ENCODE results near the gene NEAT1.

NEAT1 gene

GRCh38 chr11:65473278-65473860 lies 50.8 kb downstream of the NEAT1 start:
- peak overlapping the region; percentile 87 for H3K9ac ChIP-seq (ENCODE audit: low read length)
- H3K4me3 ChIP-seq (ENCODE audit: insufficient read depth in 1 of 2, low read depth in 1 of 2, low read length in 2 of 2) = no peak overlapping the region
- H3K23ac ChIP-seq (ENCODE audit: low read length in 2 of 2) = no peak overlapping the region
- no peak overlapping the region for H3K14ac ChIP-seq (ENCODE audit: low read length in 2 of 2)
- no peak overlapping the region for H3K4me2 ChIP-seq (ENCODE audit: low read length, poor library complexity, severe bottlenecking)
- H3K9me3 ChIP-seq (ENCODE audit: control insufficient read depth, low read length) = no peaks in the 10 kb centered on the region
- no peak for DNase-seq
- peak overlapping the region in 1 of 2 experiments; percentile 57 for H3K18ac ChIP-seq (ENCODE audit: low read depth in 1 of 2, low read length in 2 of 2)
- H2BK120ac ChIP-seq (ENCODE audit: low read depth, low read length) = peak overlapping the region; percentile 74
- no peak overlapping the region for H2AFZ ChIP-seq (ENCODE audit: low read depth, low read length)
- 88% methylated on average over 5 of the region's 7 CpGs for WGBS
- H2BK12ac ChIP-seq (ENCODE audit: low read length in 2 of 2) = peak overlapping the region in 1 of 2 experiments; percentile 51
- H3K27me3 ChIP-seq (ENCODE audit: control insufficient read depth in 1 of 2, insufficient read depth in 1 of 2, low read length in 2 of 2) = no peaks in the 10 kb centered on the region
- peaks cover 25% of the 10 kb centered on the region for H3K4me1 ChIP-seq (ENCODE audit: control insufficient read depth, insufficient read depth, low read depth, low read length)
- no peak overlapping the region for H3K27ac ChIP-seq (ENCODE audit: low read length, poor library complexity, severe bottlenecking)
- H4K8ac ChIP-seq (ENCODE audit: low read length) = no peak overlapping the region
- peak overlapping the region; percentile 83 for H2AK5ac ChIP-seq (ENCODE audit: low read length, severe bottlenecking)
- H2BK15ac ChIP-seq (ENCODE audit: low read depth, poor library complexity, severe bottlenecking) = no peak overlapping the region
- H4K91ac ChIP-seq (ENCODE audit: low read length) = no peak overlapping the region
- peak overlapping the region in 1 of 2 experiments; percentile 24 for H3K4ac ChIP-seq (ENCODE audit: low read depth in 1 of 2, low read length in 2 of 2)
- peaks cover 4% of the 10 kb centered on the region for H3K79me1 ChIP-seq (replicated peaks; ENCODE audit: low read length, poor library complexity, severe bottlenecking)
- no peak overlapping the region for H2BK5ac ChIP-seq (ENCODE audit: low read depth, low read length, poor library complexity, severe bottlenecking)
- H3K36me3 ChIP-seq (ENCODE audit: control insufficient read depth in 1 of 2, insufficient read depth in 2 of 2, low read depth in 1 of 2, low read length in 2 of 2) = no peaks in the 10 kb centered on the region

GRCh38 chr11:65474864-65475263 lies 52.3 kb downstream of the NEAT1 start:
- Histone ChIP-seq H3K4me2 (ENCODE audit: low read length, poor library complexity, severe bottlenecking) (no peak overlapping the region), H3K36me3 (ENCODE audit: control insufficient read depth in 1 of 2, insufficient read depth in 2 of 2, low read depth in 1 of 2, low read length in 2 of 2) (no peaks in the 10 kb centered on the region), H2BK120ac (ENCODE audit: low read depth, low read length) (no peak overlapping the region), H3K18ac (ENCODE audit: low read depth in 1 of 2, low read length in 2 of 2) (no peak overlapping the region), H3K4me1 (ENCODE audit: control insufficient read depth, insufficient read depth, low read depth, low read length) (peaks cover 33% of the 10 kb centered on the region), H3K27ac (ENCODE audit: low read length, poor library complexity, severe bottlenecking) (no peak overlapping the region), H3K79me1 (replicated peaks; ENCODE audit: low read length, poor library complexity, severe bottlenecking) (peaks cover 6% of the 10 kb centered on the region), H3K4me3 (ENCODE audit: insufficient read depth in 1 of 2, low read depth in 1 of 2, low read length in 2 of 2) (no peak overlapping the region), H4K8ac (ENCODE audit: low read length) (no peak overlapping the region), H4K91ac (ENCODE audit: low read length) (no peak overlapping the region), H3K4ac (ENCODE audit: low read depth in 1 of 2, low read length in 2 of 2) (no peak overlapping the region), H2BK12ac (ENCODE audit: low read length in 2 of 2) (no peak overlapping the region), H3K27me3 (ENCODE audit: control insufficient read depth in 1 of 2, insufficient read depth in 1 of 2, low read length in 2 of 2) (no peaks in the 10 kb centered on the region), H2BK15ac (ENCODE audit: low read depth, poor library complexity, severe bottlenecking) (no peak overlapping the region), H3K14ac (ENCODE audit: low read length in 2 of 2) (no peak overlapping the region), H2BK5ac (ENCODE audit: low read depth, low read length, poor library complexity, severe bottlenecking) (no peak overlapping the region), H2AK5ac (ENCODE audit: low read length, severe bottlenecking) (no peak overlapping the region), H3K23ac (ENCODE audit: low read length in 2 of 2) (no peak overlapping the region), H3K9ac (ENCODE audit: low read length) (no peak overlapping the region), H2AFZ (ENCODE audit: low read depth, low read length) (no peak overlapping the region), H3K9me3 (ENCODE audit: control insufficient read depth, low read length) (no peaks in the 10 kb centered on the region)
- DNase-seq = no peak
- 95% methylated on average over 1 of the region's 3 CpGs for WGBS

DNA sequence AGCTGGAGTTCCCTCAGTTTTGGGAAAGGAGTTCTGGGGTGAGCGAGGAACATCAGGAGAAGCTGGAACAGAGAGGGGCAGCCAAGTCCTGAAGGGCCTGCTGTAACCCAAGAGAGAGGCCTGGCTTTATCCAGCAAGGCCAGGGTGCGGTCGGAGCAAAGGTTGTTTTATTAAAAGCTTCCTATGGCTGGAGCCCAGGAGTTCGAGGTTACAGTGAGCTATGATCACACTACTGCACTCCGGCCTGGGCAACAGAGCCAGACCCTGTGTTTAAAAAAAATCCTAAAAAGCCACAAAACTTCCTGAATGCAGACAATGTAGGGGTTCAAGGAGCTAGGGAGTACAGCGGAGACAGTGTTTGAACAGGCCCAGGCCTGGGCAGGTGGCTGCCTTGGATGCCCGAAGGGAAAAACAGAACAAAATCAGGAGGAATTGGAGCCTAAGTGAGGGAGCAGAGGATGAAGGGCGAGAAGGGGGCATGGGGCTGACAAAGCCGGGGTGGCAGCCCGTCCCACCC lies 54.1 kb downstream of the NEAT1 start:
- H2AFZ ChIP-seq (ENCODE audit: low read depth, low read length) = peak overlapping the region; percentile 54
- no peaks in the 10 kb centered on the region for H3K9me3 ChIP-seq (ENCODE audit: control insufficient read depth, low read length)
- H2BK12ac ChIP-seq (ENCODE audit: low read length in 2 of 2) = peak overlapping the region; percentile 51 to 82
- H4K8ac ChIP-seq (ENCODE audit: low read length) = peak overlapping the region; percentile 90
- H3K79me1 ChIP-seq (replicated peaks; ENCODE audit: low read length, poor library complexity, severe bottlenecking) = peaks cover 4% of the 10 kb centered on the region
- H3K23ac ChIP-seq (ENCODE audit: low read length in 2 of 2) = peak overlapping the region; percentile 11 to 66
- peak overlapping the region in 1 of 2 experiments; percentile 85 for H3K14ac ChIP-seq (ENCODE audit: low read length in 2 of 2)
- peaks cover 27% of the 10 kb centered on the region for H3K4me1 ChIP-seq (ENCODE audit: control insufficient read depth, insufficient read depth, low read depth, low read length)
- H3K18ac ChIP-seq (ENCODE audit: low read depth in 1 of 2, low read length in 2 of 2) = peak overlapping the region; percentile 99
- H3K4me3 ChIP-seq (ENCODE audit: insufficient read depth in 1 of 2, low read depth in 1 of 2, low read length in 2 of 2) = peak overlapping the region; percentile 67 to 82
- peak overlapping the region; percentile 94 for H2BK5ac ChIP-seq (ENCODE audit: low read depth, low read length, poor library complexity, severe bottlenecking)
- H3K27me3 ChIP-seq (ENCODE audit: control insufficient read depth in 1 of 2, insufficient read depth in 1 of 2, low read length in 2 of 2) = no peaks in the 10 kb centered on the region
- peak overlapping the region; percentile 99 for H4K91ac ChIP-seq (ENCODE audit: low read length)
- peak overlapping the region; percentile 99 for H3K9ac ChIP-seq (ENCODE audit: low read length)
- H3K4ac ChIP-seq (ENCODE audit: low read depth in 1 of 2, low read length in 2 of 2) = peak overlapping the region; percentile 98 to 100
- peak overlapping the region; percentile 98 for H2AK5ac ChIP-seq (ENCODE audit: low read length, severe bottlenecking)
- 76% methylated on average over 6 of the region's 10 CpGs for WGBS
- peak; percentile 49 for DNase-seq
- peak overlapping the region; percentile 92 for H2BK15ac ChIP-seq (ENCODE audit: low read depth, poor library complexity, severe bottlenecking)
- H3K36me3 ChIP-seq (ENCODE audit: control insufficient read depth in 1 of 2, insufficient read depth in 2 of 2, low read depth in 1 of 2, low read length in 2 of 2) = no peaks in the 10 kb centered on the region
- peak overlapping the region; percentile 93 for H3K4me2 ChIP-seq (ENCODE audit: low read length, poor library complexity, severe bottlenecking)
- peak overlapping the region; percentile 99 for H2BK120ac ChIP-seq (ENCODE audit: low read depth, low read length)
- H3K27ac ChIP-seq (ENCODE audit: low read length, poor library complexity, severe bottlenecking) = peak overlapping the region; percentile 95

- WGBS = 5% methylated on average over 58 of the region's 60 CpGs
- Histone ChIP-seq H2BK5ac (ENCODE audit: low read depth, low read length, poor library complexity, severe bottlenecking) (peak overlapping the region; percentile 94), H3K9ac (ENCODE audit: low read length) (peak overlapping the region; percentile 99), H4K91ac (ENCODE audit: low read length) (peak overlapping the region; percentile 99), H2AK5ac (ENCODE audit: low read length, severe bottlenecking) (peak overlapping the region; percentile 98), H3K27me3 (ENCODE audit: control insufficient read depth in 1 of 2, insufficient read depth in 1 of 2, low read length in 2 of 2) (no peaks in the 10 kb centered on the region), H2BK120ac (ENCODE audit: low read depth, low read length) (peak overlapping the region; percentile 99), H3K36me3 (ENCODE audit: control insufficient read depth in 1 of 2, insufficient read depth in 2 of 2, low read depth in 1 of 2, low read length in 2 of 2) (no peaks in the 10 kb centered on the region), H3K27ac (ENCODE audit: low read length, poor library complexity, severe bottlenecking) (peak overlapping the region; percentile 95), H3K4me3 (ENCODE audit: insufficient read depth in 1 of 2, low read depth in 1 of 2, low read length in 2 of 2) (peak overlapping the region; percentile 67 to 82), H3K9me3 (ENCODE audit: control insufficient read depth, low read length) (no peaks in the 10 kb centered on the region), H3K4me1 (ENCODE audit: control insufficient read depth, insufficient read depth, low read depth, low read length) (peaks cover 22% of the 10 kb centered on the region), H3K4ac (ENCODE audit: low read depth in 1 of 2, low read length in 2 of 2) (peak overlapping the region; percentile 98 to 100), H4K8ac (ENCODE audit: low read length) (peak overlapping the region; percentile 90), H3K79me1 (replicated peaks; ENCODE audit: low read length, poor library complexity, severe bottlenecking) (peaks cover 4% of the 10 kb centered on the region), H3K4me2 (ENCODE audit: low read length, poor library complexity, severe bottlenecking) (peak overlapping the region; percentile 93), H2AFZ (ENCODE audit: low read depth, low read length) (peak overlapping the region; percentile 54), H3K18ac (ENCODE audit: low read depth in 1 of 2, low read length in 2 of 2) (peak overlapping the region; percentile 99), H2BK15ac (ENCODE audit: low read depth, poor library complexity, severe bottlenecking) (peak overlapping the region; percentile 92), H3K14ac (ENCODE audit: low read length in 2 of 2) (peak overlapping the region in 1 of 2 experiments; percentile 85), H3K23ac (ENCODE audit: low read length in 2 of 2) (peak overlapping the region; percentile 11 to 66), H2BK12ac (ENCODE audit: low read length in 2 of 2) (peak overlapping the region; percentile 82 to 95)
- peak; percentile 95 for DNase-seq
These were observed 54.8 kb downstream of the NEAT1 start for GRCh38 chr11:65477149-65477965.
